SK-N-SH treated with all-trans-retinoic acid at 6 μM for 48 hours (cell line): Measurements from ENCODE around the gene GRIK4.
"Not testable (repeated sequence)": the region's sequence is repeated elsewhere in the genome, so short reads cannot be mapped to it uniquely, and the experiment has no call there.

Experiments used
- ATAC-seq: fragments of 200-7000 bp; cut with Tn5 transposase; 3 replicates; pipeline ENCODE4 v1.9.1; 2020; ENCODE audit warnings: mild to moderate bottlenecking, moderate library complexity
- BACH2 ChIP-seq: fragments of 250-450 bp; sonication (Bioruptor Pico); IDR thresholded peaks from 2 replicates; pipeline ENCODE4 v1.9.0; 2021; ENCODE audit warnings: mild to moderate bottlenecking, borderline replicate concordance
- CREB5 ChIP-seq: fragments of 250-450 bp; sonication (Bioruptor Pico); IDR thresholded peaks from 2 replicates; pipeline ENCODE4 v1.5.1; 2020; ENCODE audit warnings: low read depth, mild to moderate bottlenecking, moderate library complexity
- CSDC2 ChIP-seq: fragments of 250-450 bp; sonication (Bioruptor Pico); IDR thresholded peaks from 2 replicates; pipeline ENCODE4 v1.5.0; 2020; ENCODE audit warnings: mild to moderate bottlenecking, moderate library complexity
- CSRNP3 ChIP-seq: fragments of 250-450 bp; sonication (Bioruptor Pico); IDR thresholded peaks from 2 replicates; pipeline ENCODE4 v1.5.1; 2021; ENCODE audit warnings: mild to moderate bottlenecking, moderate library complexity
- ESRRG ChIP-seq: fragments of 250-450 bp; sonication (Bioruptor Pico); IDR thresholded peaks from 2 replicates; pipeline ENCODE4 v1.6.1; 2021; ENCODE audit warnings: mild to moderate bottlenecking
- GLIS3 ChIP-seq: fragments of 250-450 bp; sonication (Bioruptor Pico); IDR thresholded peaks from 2 replicates; pipeline ENCODE4 v1.5.0; 2020; ENCODE audit warnings: mild to moderate bottlenecking, moderate library complexity
- ISL1 ChIP-seq: fragments of 250-450 bp; sonication (Bioruptor Pico); IDR thresholded peaks from 2 replicates; pipeline ENCODE4 v2.1.2; 2022; ENCODE audit warnings: mild to moderate bottlenecking, moderate library complexity
- OSR1 ChIP-seq: fragments of 250-450 bp; sonication (Bioruptor Pico); IDR thresholded peaks from 2 replicates; pipeline ENCODE4 v1.8.0; 2022; ENCODE audit warnings: moderate library complexity, mild to moderate bottlenecking, inconsistent platforms
- PATZ1 ChIP-seq: fragments of 250-450 bp; sonication (Bioruptor Pico); IDR thresholded peaks from 2 replicates; pipeline ENCODE4 v1.8.0; 2020; ENCODE audit warnings: mild to moderate bottlenecking, moderate library complexity, borderline replicate concordance
- POU6F1 ChIP-seq: fragments of 250-450 bp; sonication (Bioruptor Pico); IDR thresholded peaks from 2 replicates; pipeline ENCODE4 v1.8.0; 2021; ENCODE audit warnings: low read depth, mild to moderate bottlenecking, moderate library complexity, borderline replicate concordance
- PPARA ChIP-seq: fragments of 250-450 bp; sonication (Bioruptor Pico); IDR thresholded peaks from 2 replicates; pipeline ENCODE4 v1.5.0; 2020; ENCODE audit warnings: mild to moderate bottlenecking, borderline replicate concordance
- RARB ChIP-seq: fragments of 250-450 bp; sonication (Bioruptor Pico); IDR thresholded peaks from 2 replicates; pipeline ENCODE4 v1.8.0; 2021; ENCODE audit warnings: mild to moderate bottlenecking, moderate library complexity
- TCF4 ChIP-seq: fragments of 250-450 bp; sonication (Bioruptor Pico); IDR thresholded peaks from 2 replicates; pipeline ENCODE4 v1.8.0; 2021; ENCODE audit warnings: mild to moderate bottlenecking, moderate library complexity, borderline replicate concordance
- TOX ChIP-seq: fragments of 250-450 bp; sonication (Bioruptor Pico); IDR thresholded peaks from 2 replicates; pipeline ENCODE4 v1.8.0; 2021; ENCODE audit warnings: mild to moderate bottlenecking, moderate library complexity, borderline replicate concordance
- TSHZ2 ChIP-seq: fragments of 250-450 bp; sonication (Bioruptor Pico); IDR thresholded peaks from 2 replicates; pipeline ENCODE4 v1.5.0; 2020; ENCODE audit warnings: mild to moderate bottlenecking, moderate library complexity
- ZC3H10 ChIP-seq: fragments of 250-450 bp; sonication (Bioruptor Pico); IDR thresholded peaks from 2 replicates; pipeline ENCODE4 v1.5.1; 2021; ENCODE audit warnings: mild to moderate bottlenecking, moderate library complexity
- ZFP3 ChIP-seq: fragments of 250-450 bp; sonication (Bioruptor Pico); IDR thresholded peaks from 2 replicates; pipeline ENCODE4 v1.5.0; 2020; ENCODE audit warnings: mild to moderate bottlenecking, moderate library complexity
- ZFP30 ChIP-seq: fragments of 450-650 bp; formaldehyde crosslinking; IDR thresholded peaks from 2 replicates; pipeline ENCODE4 v1.5.0; 2022; ENCODE audit warnings: mild to moderate bottlenecking, moderate library complexity
- ZNF565 ChIP-seq: fragments of 450-650 bp; formaldehyde crosslinking; conservative IDR thresholded peaks from 2 replicates; pipeline ENCODE4 v1.5.0; 2020; ENCODE audit warnings: low read depth, mild to moderate bottlenecking, moderate library complexity
- ZNF70 ChIP-seq: fragments of 450-650 bp; formaldehyde crosslinking; IDR thresholded peaks from 2 replicates; pipeline ENCODE4 v1.5.0; 2020; ENCODE audit warnings: mild to moderate bottlenecking, moderate library complexity
- ZNF8 ChIP-seq: fragments of 450-650 bp; formaldehyde crosslinking; IDR thresholded peaks from 2 replicates; pipeline ENCODE4 v1.5.0; 2020; ENCODE audit warnings: mild to moderate bottlenecking, moderate library complexity

GRIK4 gene

GRCh38 chr11:120618399-120618798 is 106.9 kb downstream of the GRIK4 start:
- no peak for ATAC-seq
- TF ChIP-seq ZNF8 (no peak), ZNF70 (CRISPR knock-in tag) (no peak), ZC3H10 (CRISPR knock-in tag) (no peak), OSR1 (no peak), PPARA (CRISPR knock-in tag) (no peak), TOX (CRISPR knock-in tag) (no peak)

- no peak; the same call in 2 of the 3 replicates for ATAC-seq
- TF ChIP-seq OSR1 (no peak), ZFP30 (CRISPR knock-in tag) (no peak), ZFP3 (CRISPR knock-in tag) (no peak), ZNF565 (CRISPR knock-in tag) (no peak), PATZ1 (CRISPR knock-in tag) (no peak), ZC3H10 (CRISPR knock-in tag) (no peak), TSHZ2 (no peak), CSDC2 (CRISPR knock-in tag) (no peak), ZNF8 (no peak), ISL1 (CRISPR knock-in tag) (no peak), CREB5 (CRISPR knock-in tag) (no peak), POU6F1 (no peak), CSRNP3 (CRISPR knock-in tag) (no peak), RARB (CRISPR knock-in tag) (no peak), BACH2 (CRISPR knock-in tag) (no peak), ZNF70 (CRISPR knock-in tag) (no peak), PPARA (CRISPR knock-in tag) (no peak), TCF4 (CRISPR knock-in tag) (no peak), ESRRG (CRISPR knock-in tag) (no peak)
These were observed 110.8 kb downstream of the GRIK4 start for GRCh38 chr11:120622189-120622875.

GRCh38 chr11:120624992-120625391 is 113.4 kb downstream of the GRIK4 start:
- not testable (repeated sequence) for ATAC-seq

- TF ChIP-seq TCF4 (CRISPR knock-in tag): no peak
- no peak for TF ChIP-seq POU6F1
- TF ChIP-seq CSRNP3 (CRISPR knock-in tag): no peak
- no peak for TF ChIP-seq ISL1 (CRISPR knock-in tag)
- TF ChIP-seq ZFP30 (CRISPR knock-in tag): no peak
- TF ChIP-seq PATZ1 (CRISPR knock-in tag): no peak
- no peak for TF ChIP-seq GLIS3 (CRISPR knock-in tag)
These were observed 114.0 kb downstream of the GRIK4 start for GRCh38 chr11:120625565-120625964.

More at GRCh38 chr11:120625565-120625964, 114.0 kb downstream of the GRIK4 start:
- ATAC-seq: no peak
